Smooth muscle cell (in vitro differentiated cells): ENCODE results near the gene C6orf15. TPM values are rescaled to one million over a fixed set of nuclear protein-coding genes. Genes with fewer than 3 reads are reported as not detected.

Experiments
- DNase-seq: peaks from one replicate; lab custom pipeline; 2025; ENCODE audit not compliant: unreplicated experiment; lab: John Stamatoyannopoulos, UW
- H2AFZ ChIP-seq: fragments of 200-600 bp; sonication (generic); 2 replicates; pipeline ENCODE4 v1.6.0; 2016; ENCODE audit warnings: antibody characterized with exemption, low read depth, mild to moderate bottlenecking
- H3F3A ChIP-seq: fragments of 200-600 bp; sonication (generic); 2 replicates; pipeline ENCODE4 v1.6.0; 2017; ENCODE audit warnings: antibody characterized with exemption, low read depth
- H3K27ac ChIP-seq: fragments of 200-600 bp; sonication (generic); 2 replicates; pipeline ENCODE4 v1.5.1; 2016; ENCODE audit warnings: low read depth, mild to moderate bottlenecking
- H3K27me3 ChIP-seq: fragments of 200-600 bp; sonication (generic); 2 replicates; pipeline ENCODE4 v1.6.1; 2016; ENCODE audit warnings: low read depth, mild to moderate bottlenecking
- H3K36me3 ChIP-seq: fragments of 200-600 bp; sonication (generic); 2 replicates; pipeline ENCODE4 v1.5.1; 2016; ENCODE audit warnings: low read depth
- H3K4me1 ChIP-seq: fragments of 200-600 bp; sonication (generic); 2 replicates; pipeline ENCODE4 v1.5.1; 2016; ENCODE audit warnings: low read depth
- H3K4me2 ChIP-seq: fragments of 200-600 bp; sonication (generic); 2 replicates; pipeline ENCODE4 v1.6.0; 2016; ENCODE audit warnings: mild to moderate bottlenecking
- H3K4me3 ChIP-seq: fragments of 200-600 bp; sonication (generic); 2 replicates; pipeline ENCODE4 v1.5.1; 2016; ENCODE audit warnings: mild to moderate bottlenecking
- H3K79me2 ChIP-seq: fragments of 200-600 bp; sonication (generic); 2 replicates; pipeline ENCODE4 v1.6.0; 2016; ENCODE audit warnings: low read depth, mild to moderate bottlenecking
- H3K9ac ChIP-seq: fragments of 200-600 bp; sonication (generic); 2 replicates; pipeline ENCODE4 v1.6.0; 2016; ENCODE audit warnings: low read depth
- H3K9me3 ChIP-seq: fragments of 200-600 bp; sonication (generic); replicated peaks from 2 replicates; pipeline ENCODE4 v1.5.1; 2016; ENCODE audit warnings: low read depth
- H4K20me1 ChIP-seq: fragments of 200-600 bp; sonication (generic); 2 replicates; pipeline ENCODE4 v1.6.0; 2016; ENCODE audit warnings: low read depth
- WGBS: methylation state at CpG from one replicate; pipeline ENCODE4 v1.1.7; 2016; ENCODE audit warnings: low lambda C conversion rate; 5-methylcytosine and 5-hydroxymethylcytosine counted together
- polyA plus RNA-seq: library from polyadenylated mRNA; unstranded; fragments of >200 nt; fragmentation: Nextera tagmentation; extraction: Ambion mirVana; gene quantifications from 2 replicates; pipeline ENCODE4 v1.2.1, GENCODE V29; 2016
- total RNA-seq: library from RNA; depleted of rRNA; stranded (reverse); fragments of >200 nt; gene quantifications from 2 replicates; pipeline ENCODE4 v1.2.3, GENCODE V29; 2014
- TF ChIP-seq, protein P1 (sequence below): fragments of 200-600 bp; sonication (generic); IDR thresholded peaks from 2 replicates; pipeline ENCODE4 v1.5.1; 2017; ENCODE audit warnings: borderline replicate concordance, mild to moderate bottlenecking, antibody characterized with exemption; ENCODE audit not compliant: insufficient read depth, poor library complexity, severe bottlenecking

The C6orf15 gene
- total and polyA plus RNA-seq, 2 experiments from 2014 or later: 0.94 to 1.5 TPM

DNA sequence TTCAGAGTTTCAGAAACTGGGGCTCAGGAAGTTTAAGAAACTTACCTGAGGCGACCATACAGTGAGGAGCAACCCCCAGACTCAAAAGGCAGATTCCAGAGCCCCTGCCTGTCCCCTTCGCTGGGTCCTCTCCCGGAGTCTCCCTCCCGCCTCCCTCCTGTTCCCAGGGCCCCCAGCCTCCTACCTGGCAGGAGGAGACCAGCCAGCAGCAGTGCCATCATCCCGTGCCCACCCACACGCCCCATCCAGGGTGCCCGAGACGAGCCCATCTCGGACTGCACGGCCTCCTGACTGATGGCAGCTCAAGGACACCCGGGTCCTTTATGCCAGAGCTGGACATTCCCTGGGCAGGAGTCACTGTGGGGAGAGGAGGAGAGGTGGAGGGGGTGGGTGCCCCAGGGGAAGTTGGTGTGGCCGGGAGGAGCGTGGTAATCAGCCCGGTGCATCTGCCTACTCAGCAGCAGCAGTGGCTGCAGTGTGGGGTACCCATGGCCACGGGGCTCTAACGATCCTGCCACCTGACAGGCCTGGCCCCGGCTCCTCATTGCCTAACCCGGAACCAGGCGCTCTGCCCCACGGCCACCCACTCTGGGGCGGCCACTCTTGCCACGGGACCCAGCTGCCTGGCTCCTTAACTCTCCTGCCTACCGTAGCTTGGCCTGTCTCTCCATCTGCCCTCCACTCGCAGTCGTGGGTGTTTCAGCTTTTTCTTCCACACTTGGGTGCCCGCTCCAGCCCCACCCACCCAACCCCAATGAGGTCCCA is 8.0 kb upstream of the C6orf15 start, which contains the start of gene CDSN:
CDSN (minus strand) TSS at position 296 of the 765 bp plus-strand sequence; CDS start at position 269, 27 bp downstream.
- no peak within 1 kb of the TSS for H2AFZ ChIP-seq
- no peaks in the 10 kb centered on the region for H4K20me1 ChIP-seq
- no peak within 1 kb of the TSS for H3K9ac ChIP-seq
- DNase-seq: no peak
- no peaks in the 10 kb centered on the region for H3K4me1 ChIP-seq
- no peaks in the 10 kb centered on the region for H3F3A ChIP-seq
- no peak within 1 kb of the TSS for H3K4me2 ChIP-seq
- no peak within 1 kb of the TSS for H3K27ac ChIP-seq
- H3K79me2 ChIP-seq: no peaks in the 10 kb centered on the region
- WGBS: 88% methylated on average over 20 of the region's 26 CpGs
- H3K27me3 ChIP-seq: no peaks in the 10 kb centered on the region
- H3K9me3 ChIP-seq: no peaks in the 10 kb centered on the region
- TF ChIP-seq, protein P1, sequence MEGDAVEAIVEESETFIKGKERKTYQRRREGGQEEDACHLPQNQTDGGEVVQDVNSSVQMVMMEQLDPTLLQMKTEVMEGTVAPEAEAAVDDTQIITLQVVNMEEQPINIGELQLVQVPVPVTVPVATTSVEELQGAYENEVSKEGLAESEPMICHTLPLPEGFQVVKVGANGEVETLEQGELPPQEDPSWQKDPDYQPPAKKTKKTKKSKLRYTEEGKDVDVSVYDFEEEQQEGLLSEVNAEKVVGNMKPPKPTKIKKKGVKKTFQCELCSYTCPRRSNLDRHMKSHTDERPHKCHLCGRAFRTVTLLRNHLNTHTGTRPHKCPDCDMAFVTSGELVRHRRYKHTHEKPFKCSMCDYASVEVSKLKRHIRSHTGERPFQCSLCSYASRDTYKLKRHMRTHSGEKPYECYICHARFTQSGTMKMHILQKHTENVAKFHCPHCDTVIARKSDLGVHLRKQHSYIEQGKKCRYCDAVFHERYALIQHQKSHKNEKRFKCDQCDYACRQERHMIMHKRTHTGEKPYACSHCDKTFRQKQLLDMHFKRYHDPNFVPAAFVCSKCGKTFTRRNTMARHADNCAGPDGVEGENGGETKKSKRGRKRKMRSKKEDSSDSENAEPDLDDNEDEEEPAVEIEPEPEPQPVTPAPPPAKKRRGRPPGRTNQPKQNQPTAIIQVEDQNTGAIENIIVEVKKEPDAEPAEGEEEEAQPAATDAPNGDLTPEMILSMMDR: no peak
- H3K36me3 ChIP-seq: no peaks in the 10 kb centered on the region
- no peak within 1 kb of the TSS for H3K4me3 ChIP-seq

- no peak for DNase-seq
These were observed 5.8 kb upstream of the C6orf15 start for GRCh38 chr6:31118178-31118577.

DNA sequence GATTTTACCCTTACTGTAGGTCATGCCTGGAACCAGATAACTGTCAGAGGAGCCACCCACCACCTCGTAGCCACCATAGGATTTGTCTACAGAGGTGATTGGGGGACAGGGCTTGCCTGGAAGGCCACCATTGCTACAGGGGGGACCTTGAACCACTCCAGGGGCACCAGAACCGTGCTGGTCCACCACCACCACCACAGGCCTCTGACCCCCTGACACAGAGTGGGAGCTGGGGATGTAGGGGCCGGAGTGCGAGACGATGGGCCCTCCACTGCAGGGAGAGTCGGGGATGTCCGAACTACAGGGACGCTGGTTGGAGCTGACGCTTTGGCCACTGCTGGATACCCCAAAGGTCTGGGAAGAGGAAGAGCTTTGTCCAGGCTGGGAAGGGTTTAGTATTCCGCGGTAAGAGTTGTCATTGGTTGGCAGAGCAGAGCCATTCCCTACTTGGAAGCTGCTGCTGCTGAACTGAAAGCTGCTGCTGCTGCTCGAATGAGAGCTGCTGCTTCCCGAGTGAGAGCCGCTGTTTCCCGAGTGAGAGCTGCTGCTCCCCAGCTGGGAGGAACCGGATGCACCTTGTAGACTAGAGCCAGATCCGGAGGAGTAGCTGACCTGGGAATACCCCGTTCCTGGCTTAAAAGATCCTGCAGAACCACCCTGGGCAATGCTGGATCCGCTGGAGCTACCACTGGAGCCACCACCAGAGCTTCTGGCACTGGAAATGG is 4.4 kb upstream of the C6orf15 start:
- no peaks in the 10 kb centered on the region for H3K27me3 ChIP-seq
- peaks cover 12% of the 10 kb centered on the region for H3K4me1 ChIP-seq
- H3K36me3 ChIP-seq: no peaks in the 10 kb centered on the region
- no peak overlapping the region for H3K9ac ChIP-seq
- H3K4me2 ChIP-seq: no peak overlapping the region
- WGBS: 92% methylated on average over 19 of the region's 19 CpGs
- peaks cover 8% of the 10 kb centered on the region for H3F3A ChIP-seq
- no peaks in the 10 kb centered on the region for H4K20me1 ChIP-seq
- DNase-seq: no peak
- TF ChIP-seq, protein P1: no peak
- H2AFZ ChIP-seq: no peak overlapping the region
- no peaks in the 10 kb centered on the region for H3K79me2 ChIP-seq
- H3K9me3 ChIP-seq: no peaks in the 10 kb centered on the region
- no peak overlapping the region for H3K4me3 ChIP-seq
- no peak overlapping the region for H3K27ac ChIP-seq

More at GRCh38 chr6:31118178-31118577, 5.8 kb upstream of the C6orf15 start:
- WGBS: 99% methylated on average over 7 of the region's 7 CpGs
- peaks cover 7% of the 10 kb centered on the region for H3F3A ChIP-seq
- H3K4me1 ChIP-seq: peaks cover 12% of the 10 kb centered on the region
- no peaks in the 10 kb centered on the region for H3K27me3 ChIP-seq
- H3K9me3 ChIP-seq: no peaks in the 10 kb centered on the region
- no peak overlapping the region for H3K27ac ChIP-seq
- H3K4me3 ChIP-seq: no peak overlapping the region
- no peak overlapping the region for H3K9ac ChIP-seq
- H4K20me1 ChIP-seq: no peaks in the 10 kb centered on the region
- H3K4me2 ChIP-seq: no peak overlapping the region
- H3K36me3 ChIP-seq: no peaks in the 10 kb centered on the region
- no peak overlapping the region for H2AFZ ChIP-seq
- H3K79me2 ChIP-seq: no peaks in the 10 kb centered on the region
- TF ChIP-seq, protein P1: no peak
